H1 (cell line): ENCODE measurements around the gene AKIRIN2. TPM values are rescaled to one million over a fixed set of nuclear protein-coding genes. Genes with fewer than 3 reads are reported as not detected.

Source experiments
- ASH2L ChIP-seq: fragments of 200-600, 300-600 bp; sonication (generic); IDR thresholded peaks from one replicate; pipeline ENCODE4 v1.7.1; 2017; ENCODE audit warnings: low read length
- CBX8 ChIP-seq: fragments of 300-800, 300-1000 bp; sonication (generic); IDR thresholded peaks from 2 replicates; pipeline ENCODE4 v1.7.1; 2016; ENCODE audit warnings: low read depth, low read length, borderline replicate concordance
- EP300 ChIP-seq, 2 experiments: IDR thresholded peaks; 1 replicate in 1 of 2; 2 replicates in 1 of 2; pipeline ENCODE4 v1.6.1; 2011 to 2012; ENCODE audit warnings: low read depth in 2 of 2, low read length in 2 of 2, mild to moderate bottlenecking in 2 of 2, borderline replicate concordance in 1 of 2, inconsistent platforms in 1 of 2, moderate library complexity in 1 of 2
- MAFK ChIP-seq: IDR thresholded peaks from 2 replicates; pipeline ENCODE4 v1.6.1; 2012; ENCODE audit warnings: low read depth, mild to moderate bottlenecking, improper control_type of control experiment, low read length
- RXRA ChIP-seq: IDR thresholded peaks from 2 replicates; pipeline ENCODE4 v1.6.1; 2011; ENCODE audit warnings: low read depth, mild to moderate bottlenecking, low read length, moderate library complexity; ENCODE audit not compliant: insufficient read depth
- SIX5 ChIP-seq: IDR thresholded peaks from 2 replicates; pipeline ENCODE4 v1.6.1; 2011; ENCODE audit warnings: mild to moderate bottlenecking, low read depth, low read length
- SP4 ChIP-seq: IDR thresholded peaks from 2 replicates; pipeline ENCODE4 v1.6.1; 2012; ENCODE audit warnings: low read length, inconsistent platforms
- SUZ12 ChIP-seq: fragments of 200-600 bp; sonication (generic); IDR thresholded peaks from 2 replicates; pipeline ENCODE4 v1.6.1; 2012; ENCODE audit warnings: mild to moderate bottlenecking, inconsistent platforms, low read length, moderate library complexity, mixed read lengths
- ZNF274 ChIP-seq: IDR thresholded peaks from 2 replicates; pipeline ENCODE4 v1.7.0; 2012; ENCODE audit warnings: low read length, borderline replicate concordance; ENCODE audit errors: extremely low read depth
- polyA plus RNA-seq, 7 experiments: library from polyadenylated mRNA; depleted of rRNA in 3 of 7; stranded (reverse) in 5 of 7; unstranded in 2 of 7; fragments of >200 nt in 5 of 7; fragments of 200-250 nt in 2 of 7; gene quantifications; 1 replicate in 5 of 7; 2 replicates in 1 of 7; 4 replicates in 1 of 7; pipeline versions ENCODE4 v1.2.1 to v1.2.3, GENCODE V29; 2011 to 2013; ENCODE audit warnings: missing spikeins in 2 of 7, mixed read lengths in 2 of 7
- total RNA-seq: library from RNA; stranded (reverse); fragmentation: NEBNext Ultra II Directional; extraction: Animal tissue kit (Norgen Biotek cat#: 25700); gene quantifications from 2 replicates; pipeline ENCODE4 v1.2.1, GENCODE V29; 2021
- TF ChIP-seq, protein P1 (sequence below): fragments of 300-600 bp; sonication (generic); IDR thresholded peaks from 2 replicates; pipeline ENCODE4 v1.7.1; 2012; ENCODE audit warnings: low read length, moderate library complexity, mild to moderate bottlenecking, inconsistent platforms; ENCODE audit not compliant: insufficient replicate concordance

Gene AKIRIN2
- total and polyA plus RNA-seq, 2 of the 8 experiments (the other 6 are each of a cell fraction or from before 2014, with no cell fraction given), result 35.6 to 75.3 TPM

DNA sequence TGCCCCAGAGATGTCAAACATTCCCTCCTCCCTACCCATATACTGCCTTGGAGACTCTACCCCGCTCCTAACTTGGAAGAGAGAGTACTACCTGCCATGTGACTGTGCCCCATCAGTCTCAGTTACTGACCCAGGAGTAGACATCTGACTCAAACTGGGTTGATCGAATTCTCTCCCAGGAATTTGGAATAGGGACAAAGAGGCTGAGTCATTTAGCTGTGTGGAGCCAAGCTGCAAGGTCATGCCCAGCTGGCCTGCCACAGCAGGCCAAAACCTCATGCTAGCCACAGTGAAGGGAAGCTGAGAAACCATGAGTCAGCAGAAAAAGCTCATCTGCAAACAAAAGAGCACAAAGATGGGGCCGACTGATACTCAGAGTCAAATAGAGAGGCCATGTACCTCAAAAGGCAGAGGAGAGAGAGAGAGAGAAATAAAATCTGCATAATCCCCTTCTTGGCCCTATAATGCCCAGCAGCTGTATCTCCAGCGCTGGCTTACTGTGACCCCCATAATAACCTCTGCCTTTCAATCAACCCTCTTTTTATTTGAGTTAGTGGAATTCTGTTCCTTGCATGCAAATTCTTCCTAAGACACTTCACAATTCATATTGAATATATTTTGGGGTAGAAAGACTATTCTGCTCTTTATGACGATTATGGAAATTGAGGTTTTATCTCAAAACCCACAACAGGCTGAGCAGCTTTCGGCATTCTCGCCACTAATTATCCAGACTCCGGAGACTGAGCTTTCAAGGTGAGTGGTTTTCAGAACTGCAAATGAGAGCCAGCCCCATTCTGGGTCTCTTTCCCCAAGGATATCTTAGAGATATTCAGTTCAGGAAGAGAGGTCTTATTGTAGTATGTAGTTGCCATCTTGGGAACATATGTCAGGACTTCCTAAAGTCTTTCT is 21.4 kb upstream of the AKIRIN2 start (continued):
- TF ChIP-seq, protein P1, sequence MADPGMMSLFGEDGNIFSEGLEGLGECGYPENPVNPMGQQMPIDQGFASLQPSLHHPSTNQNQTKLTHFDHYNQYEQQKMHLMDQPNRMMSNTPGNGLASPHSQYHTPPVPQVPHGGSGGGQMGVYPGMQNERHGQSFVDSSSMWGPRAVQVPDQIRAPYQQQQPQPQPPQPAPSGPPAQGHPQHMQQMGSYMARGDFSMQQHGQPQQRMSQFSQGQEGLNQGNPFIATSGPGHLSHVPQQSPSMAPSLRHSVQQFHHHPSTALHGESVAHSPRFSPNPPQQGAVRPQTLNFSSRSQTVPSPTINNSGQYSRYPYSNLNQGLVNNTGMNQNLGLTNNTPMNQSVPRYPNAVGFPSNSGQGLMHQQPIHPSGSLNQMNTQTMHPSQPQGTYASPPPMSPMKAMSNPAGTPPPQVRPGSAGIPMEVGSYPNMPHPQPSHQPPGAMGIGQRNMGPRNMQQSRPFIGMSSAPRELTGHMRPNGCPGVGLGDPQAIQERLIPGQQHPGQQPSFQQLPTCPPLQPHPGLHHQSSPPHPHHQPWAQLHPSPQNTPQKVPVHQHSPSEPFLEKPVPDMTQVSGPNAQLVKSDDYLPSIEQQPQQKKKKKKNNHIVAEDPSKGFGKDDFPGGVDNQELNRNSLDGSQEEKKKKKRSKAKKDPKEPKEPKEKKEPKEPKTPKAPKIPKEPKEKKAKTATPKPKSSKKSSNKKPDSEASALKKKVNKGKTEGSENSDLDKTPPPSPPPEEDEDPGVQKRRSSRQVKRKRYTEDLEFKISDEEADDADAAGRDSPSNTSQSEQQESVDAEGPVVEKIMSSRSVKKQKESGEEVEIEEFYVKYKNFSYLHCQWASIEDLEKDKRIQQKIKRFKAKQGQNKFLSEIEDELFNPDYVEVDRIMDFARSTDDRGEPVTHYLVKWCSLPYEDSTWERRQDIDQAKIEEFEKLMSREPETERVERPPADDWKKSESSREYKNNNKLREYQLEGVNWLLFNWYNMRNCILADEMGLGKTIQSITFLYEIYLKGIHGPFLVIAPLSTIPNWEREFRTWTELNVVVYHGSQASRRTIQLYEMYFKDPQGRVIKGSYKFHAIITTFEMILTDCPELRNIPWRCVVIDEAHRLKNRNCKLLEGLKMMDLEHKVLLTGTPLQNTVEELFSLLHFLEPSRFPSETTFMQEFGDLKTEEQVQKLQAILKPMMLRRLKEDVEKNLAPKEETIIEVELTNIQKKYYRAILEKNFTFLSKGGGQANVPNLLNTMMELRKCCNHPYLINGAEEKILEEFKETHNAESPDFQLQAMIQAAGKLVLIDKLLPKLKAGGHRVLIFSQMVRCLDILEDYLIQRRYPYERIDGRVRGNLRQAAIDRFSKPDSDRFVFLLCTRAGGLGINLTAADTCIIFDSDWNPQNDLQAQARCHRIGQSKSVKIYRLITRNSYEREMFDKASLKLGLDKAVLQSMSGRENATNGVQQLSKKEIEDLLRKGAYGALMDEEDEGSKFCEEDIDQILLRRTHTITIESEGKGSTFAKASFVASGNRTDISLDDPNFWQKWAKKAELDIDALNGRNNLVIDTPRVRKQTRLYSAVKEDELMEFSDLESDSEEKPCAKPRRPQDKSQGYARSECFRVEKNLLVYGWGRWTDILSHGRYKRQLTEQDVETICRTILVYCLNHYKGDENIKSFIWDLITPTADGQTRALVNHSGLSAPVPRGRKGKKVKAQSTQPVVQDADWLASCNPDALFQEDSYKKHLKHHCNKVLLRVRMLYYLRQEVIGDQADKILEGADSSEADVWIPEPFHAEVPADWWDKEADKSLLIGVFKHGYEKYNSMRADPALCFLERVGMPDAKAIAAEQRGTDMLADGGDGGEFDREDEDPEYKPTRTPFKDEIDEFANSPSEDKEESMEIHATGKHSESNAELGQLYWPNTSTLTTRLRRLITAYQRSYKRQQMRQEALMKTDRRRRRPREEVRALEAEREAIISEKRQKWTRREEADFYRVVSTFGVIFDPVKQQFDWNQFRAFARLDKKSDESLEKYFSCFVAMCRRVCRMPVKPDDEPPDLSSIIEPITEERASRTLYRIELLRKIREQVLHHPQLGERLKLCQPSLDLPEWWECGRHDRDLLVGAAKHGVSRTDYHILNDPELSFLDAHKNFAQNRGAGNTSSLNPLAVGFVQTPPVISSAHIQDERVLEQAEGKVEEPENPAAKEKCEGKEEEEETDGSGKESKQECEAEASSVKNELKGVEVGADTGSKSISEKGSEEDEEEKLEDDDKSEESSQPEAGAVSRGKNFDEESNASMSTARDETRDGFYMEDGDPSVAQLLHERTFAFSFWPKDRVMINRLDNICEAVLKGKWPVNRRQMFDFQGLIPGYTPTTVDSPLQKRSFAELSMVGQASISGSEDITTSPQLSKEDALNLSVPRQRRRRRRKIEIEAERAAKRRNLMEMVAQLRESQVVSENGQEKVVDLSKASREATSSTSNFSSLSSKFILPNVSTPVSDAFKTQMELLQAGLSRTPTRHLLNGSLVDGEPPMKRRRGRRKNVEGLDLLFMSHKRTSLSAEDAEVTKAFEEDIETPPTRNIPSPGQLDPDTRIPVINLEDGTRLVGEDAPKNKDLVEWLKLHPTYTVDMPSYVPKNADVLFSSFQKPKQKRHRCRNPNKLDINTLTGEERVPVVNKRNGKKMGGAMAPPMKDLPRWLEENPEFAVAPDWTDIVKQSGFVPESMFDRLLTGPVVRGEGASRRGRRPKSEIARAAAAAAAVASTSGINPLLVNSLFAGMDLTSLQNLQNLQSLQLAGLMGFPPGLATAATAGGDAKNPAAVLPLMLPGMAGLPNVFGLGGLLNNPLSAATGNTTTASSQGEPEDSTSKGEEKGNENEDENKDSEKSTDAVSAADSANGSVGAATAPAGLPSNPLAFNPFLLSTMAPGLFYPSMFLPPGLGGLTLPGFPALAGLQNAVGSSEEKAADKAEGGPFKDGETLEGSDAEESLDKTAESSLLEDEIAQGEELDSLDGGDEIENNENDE, result no peak
- TF ChIP-seq ZNF274 (no peak), SIX5 (no peak), MAFK (peak; percentile 100), SUZ12 (no peak), EP300 (IDR thresholded peaks at IDR 0.05; ENCODE audit: borderline replicate concordance in 1 of 2, low read depth in 2 of 2, low read length in 2 of 2) (peak in 1 of 2 experiments; percentile 69; a peak in 1 of 3 replicates), SP4 (peak; percentile 76; the same call in 1 of the 2 replicates), ASH2L (no peak), RXRA (no peak), CBX8 (no peak)
